Kidney (tissue), 14 donors: ENCODE measurements around the gene PRDX3. TPM values are rescaled to one million over a fixed set of nuclear protein-coding genes. Genes with fewer than 3 reads are reported as not detected.

Experiments
- DNase-seq, 5 donors: peaks; one replicate each; pipeline ENCODE4 v3.0.0-alpha.2; 2013 to 2020
- FAIRE-seq: peaks from 2 replicates; lab custom pipeline; 2012; peaks lifted over from hg19 to GRCh38; lab: Jason Lieb, UNC
- H3K27ac ChIP-seq, 2 donors: one replicate each; pipeline ENCODE4 v1.7.0; 2013; ENCODE audit warnings: low read depth in 2 of 2, low read length in 2 of 2, inconsistent platforms in 1 of 2
- H3K27me3 ChIP-seq: one replicate; pipeline ENCODE4 v1.7.1; 2013; ENCODE audit warnings: low read length, inconsistent platforms; ENCODE audit not compliant: control insufficient read depth, insufficient read depth
- H3K36me3 ChIP-seq, 3 donors: one replicate each; pipeline versions ENCODE4 v1.7.0 to v1.7.1; 2013; ENCODE audit warnings: low read length in 3 of 3, control low read depth in 1 of 3, inconsistent platforms in 1 of 3; ENCODE audit not compliant: insufficient read depth in 3 of 3, control insufficient read depth in 2 of 3
- H3K4me1 ChIP-seq, 3 donors: one replicate each; pipeline versions ENCODE4 v1.7.0 to v1.7.1; 2013; ENCODE audit warnings: low read length in 3 of 3, inconsistent platforms in 1 of 3, low read depth in 1 of 3; ENCODE audit not compliant: control insufficient read depth in 2 of 3, insufficient read depth in 2 of 3
- H3K4me3 ChIP-seq, 3 donors: one replicate each; pipeline versions ENCODE4 v1.7.0 to v1.8.1; 2013; ENCODE audit warnings: low read length in 3 of 3, control low read depth in 1 of 3, inconsistent platforms in 1 of 3
- H3K9ac ChIP-seq, 3 donors: one replicate each; pipeline versions ENCODE4 v1.7.0 to v1.7.1; 2013; ENCODE audit warnings: low read length in 3 of 3, control low read depth in 1 of 3, inconsistent platforms in 1 of 3
- H3K9me3 ChIP-seq, 3 donors: one replicate each; pipeline versions ENCODE4 v1.7.0 to v1.7.1; 2013; ENCODE audit warnings: low read length in 3 of 3, control low read depth in 1 of 3, inconsistent platforms in 1 of 3; ENCODE audit not compliant: control insufficient read depth in 2 of 3, insufficient read depth in 1 of 3
- intact Hi-C: fragments of 100-400 bp; cut with DNase I; formaldehyde crosslinking; loops from one replicate; pipeline ENCODE4 v1.11.1; 2022
- polyA plus RNA-seq: library from polyadenylated mRNA; stranded (reverse); fragments of 350-450 nt; fragmentation: Illumina TruSeq; extraction: RNeasy Lipid Tissue Mini Kit (QIAGEN cat#74804); gene quantifications from one replicate; pipeline ENCODE4 v1.2.3, GENCODE V29; 2014; ENCODE audit warnings: low read depth, low replicate concordance; ENCODE audit not compliant: insufficient read depth
- total RNA-seq: library from RNA; stranded (reverse); fragmentation: NEBNext Ultra II Directional; extraction: Animal tissue kit (Norgen Biotek cat#: 25700); gene quantifications from one replicate; pipeline ENCODE4 v1.2.1, GENCODE V29; 2021
- TF ChIP-seq, protein P1 (sequence below): IDR thresholded peaks from 3 replicates; pipeline ENCODE4 v1.5.1; 2012; ENCODE audit warnings: mild to moderate bottlenecking, moderate library complexity, borderline replicate concordance; ENCODE audit not compliant: insufficient read depth; ENCODE audit errors: extremely low read depth
- donor health status: control.
- donor health status: control.
- donor health status: control.
- donor health status: control.
- donor health status: control.
- donor health status: DM: yes; HTN: yes; CAD: no.
- donor health status: Normal renal cell carcinoma (clear cell type).

PRDX3 gene
- total and polyA plus RNA-seq, 2 donors from 2014 or later: 118 to 294 TPM

GRCh38 chr10:119118231-119118630, 60.4 kb downstream of the PRDX3 start:
- peaks cover 0 to 28% (median 9%) of the 10 kb centered on the region in 3 donors for H3K36me3 ChIP-seq
- FAIRE-seq (no peak), DNase-seq (no peak)
- no peaks in the 10 kb centered on the region for H3K9me3 ChIP-seq
- H3K4me3 ChIP-seq: no peak overlapping the region
- H3K27ac ChIP-seq: no peak overlapping the region
- intact Hi-C loops: no loop called here
- H3K9ac ChIP-seq: no peak overlapping the region
- TF ChIP-seq, protein P1, sequence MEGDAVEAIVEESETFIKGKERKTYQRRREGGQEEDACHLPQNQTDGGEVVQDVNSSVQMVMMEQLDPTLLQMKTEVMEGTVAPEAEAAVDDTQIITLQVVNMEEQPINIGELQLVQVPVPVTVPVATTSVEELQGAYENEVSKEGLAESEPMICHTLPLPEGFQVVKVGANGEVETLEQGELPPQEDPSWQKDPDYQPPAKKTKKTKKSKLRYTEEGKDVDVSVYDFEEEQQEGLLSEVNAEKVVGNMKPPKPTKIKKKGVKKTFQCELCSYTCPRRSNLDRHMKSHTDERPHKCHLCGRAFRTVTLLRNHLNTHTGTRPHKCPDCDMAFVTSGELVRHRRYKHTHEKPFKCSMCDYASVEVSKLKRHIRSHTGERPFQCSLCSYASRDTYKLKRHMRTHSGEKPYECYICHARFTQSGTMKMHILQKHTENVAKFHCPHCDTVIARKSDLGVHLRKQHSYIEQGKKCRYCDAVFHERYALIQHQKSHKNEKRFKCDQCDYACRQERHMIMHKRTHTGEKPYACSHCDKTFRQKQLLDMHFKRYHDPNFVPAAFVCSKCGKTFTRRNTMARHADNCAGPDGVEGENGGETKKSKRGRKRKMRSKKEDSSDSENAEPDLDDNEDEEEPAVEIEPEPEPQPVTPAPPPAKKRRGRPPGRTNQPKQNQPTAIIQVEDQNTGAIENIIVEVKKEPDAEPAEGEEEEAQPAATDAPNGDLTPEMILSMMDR: no peak
- H3K27me3 ChIP-seq: no peaks in the 10 kb centered on the region
- no peaks in the 10 kb centered on the region for H3K4me1 ChIP-seq

Other genes starting within 250 kb of the PRDX3 start
- gene NANOS1, start 149.1 kb downstream of the PRDX3 start, total RNA-seq: 1.1 TPM
- 4.5 TPM for gene NANOS1, start 149.1 kb downstream of the PRDX3 start, polyA plus RNA-seq
- gene EIF3A, start 98.0 kb downstream of the PRDX3 start, total RNA-seq: 95.6 TPM
- 24.9 TPM for gene EIF3A, start 98.0 kb downstream of the PRDX3 start, polyA plus RNA-seq
- 31.6 TPM for gene DENND10, start 74.7 kb downstream of the PRDX3 start, total RNA-seq
- 31.7 TPM for gene DENND10, start 74.7 kb downstream of the PRDX3 start, polyA plus RNA-seq
- 21.9 TPM for gene SFXN4, start 13.1 kb downstream of the PRDX3 start, total RNA-seq
- gene SFXN4, start 13.1 kb downstream of the PRDX3 start, polyA plus RNA-seq: 59.7 TPM
- 18.7 TPM for gene GRK5, start 28.8 kb upstream of the PRDX3 start, total RNA-seq
- 7.3 TPM for gene GRK5, start 28.8 kb upstream of the PRDX3 start, polyA plus RNA-seq